Calu3 (cell line): ENCODE results near the gene APOC4. TPM values are rescaled to one million over a fixed set of nuclear protein-coding genes. Genes with fewer than 3 reads are reported as not detected.
A peak's percentile ranks its signal among the peaks of the same experiment; 100 is the strongest.

ENCODE experiments used
- BruUV-seq: library from RNA; stranded (reverse); fragments of 400-500 nt; replicated peaks from 2 replicates; lab custom pipeline; 2021; lab: Mats Ljungman, UMichigan
- CTCF ChIA-PET: fragments of 300-600 bp; sonication (Branson Sonifier 250); formaldehyde crosslinking; loops from one replicate; lab custom pipeline; 2022; ENCODE audit warnings: antibody characterized with exemption; lab: Charles Lee
- DNase-seq: peaks from one replicate; pipeline ENCODE4 v3.0.0; 2022
- H3K27ac Mint-ChIP-seq: one replicate; pipeline ENCODE4 v1.8.0; 2022; ENCODE audit warnings: mixed read lengths; ENCODE audit not compliant: unreplicated experiment
- H3K27me3 Mint-ChIP-seq: one replicate; pipeline ENCODE4 v1.8.0; 2022; ENCODE audit warnings: mixed read lengths; ENCODE audit not compliant: unreplicated experiment
- H3K36me3 Mint-ChIP-seq: one replicate; pipeline ENCODE4 v1.8.0; 2022; ENCODE audit warnings: mild to moderate bottlenecking, moderate library complexity, mixed read lengths; ENCODE audit not compliant: insufficient read depth, unreplicated experiment
- H3K4me1 Mint-ChIP-seq: one replicate; pipeline ENCODE4 v1.8.0; 2022; ENCODE audit warnings: mild to moderate bottlenecking, low read depth, mixed read lengths; ENCODE audit not compliant: unreplicated experiment
- H3K4me3 Mint-ChIP-seq: one replicate; pipeline ENCODE4 v1.8.0; 2022; ENCODE audit warnings: mild to moderate bottlenecking, low read depth, moderate library complexity, mixed read lengths; ENCODE audit not compliant: unreplicated experiment
- H3K9me3 Mint-ChIP-seq: one replicate; pipeline ENCODE4 v1.8.0; 2022; ENCODE audit warnings: low read depth, mixed read lengths; ENCODE audit not compliant: unreplicated experiment
- intact Hi-C: fragments of 100-400 bp; cut with micrococcal nuclease; formaldehyde crosslinking; loops from one replicate; pipeline ENCODE4 v1.10.0; 2022; ENCODE audit not compliant: unreplicated experiment
- total RNA-seq: library from RNA; stranded (reverse); gene quantifications from 2 replicates; pipeline ENCODE4 v1.2.3, GENCODE V29; 2022
- TF ChIP-seq, protein P1 (sequence below): fragments of 200-600 bp; IDR thresholded peaks from one replicate; pipeline ENCODE4 v1.8.0; 2022; ENCODE audit warnings: antibody characterized with exemption; ENCODE audit not compliant: unreplicated experiment

The APOC4 gene
- total RNA-seq, 1 experiment from 2014 or later, result not detected

GRCh38 chr19:44894946-44895345, 47.1 kb upstream of the APOC4 start:
- intact Hi-C loops, result no loop called here
- BruUV-seq, result no TSS peak
- no peak for DNase-seq
- Mint-ChIP-seq H3K27ac (no peak overlapping the region), H3K27me3 (no peaks in the 10 kb centered on the region), H3K9me3 (no peaks in the 10 kb centered on the region), H3K4me1 (peaks cover 26% of the 10 kb centered on the region), H3K4me3 (no peak overlapping the region), H3K36me3 (peaks cover 99% of the 10 kb centered on the region)
- TF ChIP-seq, protein P1, sequence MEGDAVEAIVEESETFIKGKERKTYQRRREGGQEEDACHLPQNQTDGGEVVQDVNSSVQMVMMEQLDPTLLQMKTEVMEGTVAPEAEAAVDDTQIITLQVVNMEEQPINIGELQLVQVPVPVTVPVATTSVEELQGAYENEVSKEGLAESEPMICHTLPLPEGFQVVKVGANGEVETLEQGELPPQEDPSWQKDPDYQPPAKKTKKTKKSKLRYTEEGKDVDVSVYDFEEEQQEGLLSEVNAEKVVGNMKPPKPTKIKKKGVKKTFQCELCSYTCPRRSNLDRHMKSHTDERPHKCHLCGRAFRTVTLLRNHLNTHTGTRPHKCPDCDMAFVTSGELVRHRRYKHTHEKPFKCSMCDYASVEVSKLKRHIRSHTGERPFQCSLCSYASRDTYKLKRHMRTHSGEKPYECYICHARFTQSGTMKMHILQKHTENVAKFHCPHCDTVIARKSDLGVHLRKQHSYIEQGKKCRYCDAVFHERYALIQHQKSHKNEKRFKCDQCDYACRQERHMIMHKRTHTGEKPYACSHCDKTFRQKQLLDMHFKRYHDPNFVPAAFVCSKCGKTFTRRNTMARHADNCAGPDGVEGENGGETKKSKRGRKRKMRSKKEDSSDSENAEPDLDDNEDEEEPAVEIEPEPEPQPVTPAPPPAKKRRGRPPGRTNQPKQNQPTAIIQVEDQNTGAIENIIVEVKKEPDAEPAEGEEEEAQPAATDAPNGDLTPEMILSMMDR, result no peak
- CTCF ChIA-PET, result interaction anchor here (1.0 kb wide), 1 partner anchor 51 kb away, joined by 3 read pairs; no protein-coding TSS in a partner anchor

- Mint-ChIP-seq H3K4me1 (peaks cover 5% of the 10 kb centered on the region), H3K27me3 (no peaks in the 10 kb centered on the region), H3K27ac (no peak overlapping the region), H3K9me3 (no peaks in the 10 kb centered on the region), H3K36me3 (peaks cover 98% of the 10 kb centered on the region), H3K4me3 (no peak overlapping the region)
- intact Hi-C loops, result no loop called here
- no peak for DNase-seq
- TF ChIP-seq, protein P1, result no peak
- CTCF ChIA-PET, result no interaction called here
- no TSS peak for BruUV-seq
Measured at GRCh38 chr19:44897835-44898234, 44.2 kb upstream of the APOC4 start.

- CTCF ChIA-PET, result interaction anchor here (0.6 kb wide), 1 partner anchor 438 kb away, joined by 5 read pairs; no protein-coding TSS in a partner anchor
- intact Hi-C loops, result no loop called here
- TF ChIP-seq, protein P1, result no peak
Measured at GRCh38 chr19:44900328-44901244, 41.5 kb upstream of the APOC4 start.

DNA sequence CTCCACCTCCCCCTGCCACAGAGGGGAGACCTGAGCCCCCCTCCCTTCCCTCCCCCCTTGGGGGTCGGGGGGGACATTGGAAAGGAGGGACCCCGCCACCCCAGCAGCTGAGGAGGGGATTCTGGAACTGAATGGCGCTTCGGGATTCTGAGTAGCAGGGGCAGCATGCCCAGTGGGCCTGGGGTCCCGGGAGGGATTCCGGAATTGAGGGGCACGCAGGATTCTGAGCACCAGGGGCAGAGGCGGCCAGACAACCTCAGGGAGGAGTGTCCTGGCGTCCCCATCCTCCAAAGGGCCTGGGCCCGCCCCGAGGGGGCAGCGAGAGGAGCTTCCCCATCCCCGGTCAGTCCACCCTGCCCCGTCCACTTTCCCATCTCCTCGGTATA, 38.8 kb upstream of the APOC4 start:
- CTCF ChIA-PET, result interaction anchor here (1.2 kb wide), 2 partner anchors 49 to 52 kb away, joined by 3 read pairs; partner anchors contain the start of gene CLPTM1
- H3K27me3 Mint-ChIP-seq, result peaks cover 43% of the 10 kb centered on the region
- BruUV-seq, result TSS peak; percentile 72
- TF ChIP-seq, protein P1, result no peak
- no peak for DNase-seq
- H3K36me3 Mint-ChIP-seq, result peaks cover 84% of the 10 kb centered on the region
- H3K4me3 Mint-ChIP-seq, result no peak overlapping the region
- H3K9me3 Mint-ChIP-seq, result no peaks in the 10 kb centered on the region
- H3K27ac Mint-ChIP-seq, result peak overlapping the region; percentile 79
- peaks cover 11% of the 10 kb centered on the region for H3K4me1 Mint-ChIP-seq
- intact Hi-C loops, result loop anchor here (1.0 kb wide), 1 partner anchor 48 kb away; no protein-coding TSS in a partner anchor

More at GRCh38 chr19:44900328-44901244, 41.5 kb upstream of the APOC4 start:
- no peaks in the 10 kb centered on the region for H3K9me3 Mint-ChIP-seq
- H3K4me1 Mint-ChIP-seq, result no peaks in the 10 kb centered on the region
- DNase-seq, result no peak
- no peak overlapping the region for H3K27ac Mint-ChIP-seq
- peaks cover 18% of the 10 kb centered on the region for H3K27me3 Mint-ChIP-seq
- BruUV-seq, result no TSS peak
- H3K4me3 Mint-ChIP-seq, result no peak overlapping the region
- H3K36me3 Mint-ChIP-seq, result peaks cover 98% of the 10 kb centered on the region
